HG03066 (cell line): ENCODE measurements around the gene TRRAP.

Experiments
- ATAC-seq: cut with Tn5 transposase; IDR thresholded peaks from one replicate; pipeline ENCODE4 v1.9.1; 2021; ENCODE audit warnings: low read depth; ENCODE audit not compliant: unreplicated experiment

The TRRAP gene

DNA sequence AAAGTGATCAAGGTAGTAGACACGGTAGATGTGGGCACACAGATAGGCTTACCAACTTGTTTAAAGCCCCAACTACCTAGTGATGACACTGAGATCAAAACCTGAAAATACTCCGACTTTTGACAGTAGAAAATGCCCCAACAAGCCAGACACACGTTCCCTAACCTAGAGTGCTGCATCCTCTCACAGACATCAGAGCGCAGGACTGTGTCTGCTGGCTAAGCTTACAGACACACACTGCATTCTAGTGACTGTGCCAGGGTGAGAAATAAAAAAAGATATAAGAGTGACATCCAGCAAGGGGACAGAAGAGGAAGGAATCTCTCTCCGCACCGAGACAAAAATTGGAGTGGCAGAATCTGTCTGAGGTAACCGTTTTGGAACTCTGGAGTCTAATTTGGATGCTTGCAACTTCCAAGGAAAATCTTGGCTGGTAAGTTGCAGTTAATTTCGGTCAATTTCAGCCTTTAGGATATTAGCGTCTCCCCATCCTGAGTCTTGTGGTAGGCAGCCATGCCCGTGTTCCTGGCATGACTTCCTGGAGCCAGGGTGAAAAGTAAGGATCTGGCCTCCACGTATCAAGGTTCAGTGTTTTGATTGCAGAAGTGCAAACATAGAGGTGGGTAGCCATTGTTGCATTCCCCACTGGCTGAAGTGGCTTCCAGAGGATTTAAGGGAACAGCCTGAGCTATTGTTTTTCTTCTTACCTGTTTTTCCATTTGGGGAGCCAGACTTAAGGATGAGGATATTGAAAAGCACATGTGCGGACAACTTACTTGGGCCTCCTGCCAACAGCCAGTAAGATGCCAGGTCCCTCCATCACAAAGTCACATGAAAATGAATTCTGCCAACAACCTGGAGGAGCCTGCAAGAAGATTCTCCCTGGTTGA, 141.4 kb downstream of the TRRAP start:
- no peak for ATAC-seq

GRCh38 chr7:99020413-99020715, 142.0 kb downstream of the TRRAP start:
- no peak for ATAC-seq

- ATAC-seq: no peak
These were observed 143.7 kb downstream of the TRRAP start for GRCh38 chr7:99021941-99022560.

DNA sequence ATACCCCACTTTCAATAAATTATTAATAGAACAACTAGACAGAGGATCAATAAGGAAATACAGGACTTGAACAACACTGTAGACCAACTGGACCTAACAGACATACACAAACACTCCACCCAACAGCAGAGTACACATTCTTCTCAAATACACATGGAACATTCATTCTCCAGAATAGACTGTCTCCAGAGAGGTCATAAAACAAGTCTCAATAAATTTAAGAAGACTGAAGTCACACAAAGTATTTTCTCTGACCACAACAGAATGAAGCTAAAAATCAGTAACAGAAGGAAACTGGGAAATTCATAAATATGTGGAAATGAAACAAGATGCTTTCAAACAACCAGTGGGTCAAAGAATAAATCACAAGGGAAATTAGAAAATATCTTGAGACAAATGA, 145.7 kb downstream of the TRRAP start:
- ATAC-seq: no peak

DNA sequence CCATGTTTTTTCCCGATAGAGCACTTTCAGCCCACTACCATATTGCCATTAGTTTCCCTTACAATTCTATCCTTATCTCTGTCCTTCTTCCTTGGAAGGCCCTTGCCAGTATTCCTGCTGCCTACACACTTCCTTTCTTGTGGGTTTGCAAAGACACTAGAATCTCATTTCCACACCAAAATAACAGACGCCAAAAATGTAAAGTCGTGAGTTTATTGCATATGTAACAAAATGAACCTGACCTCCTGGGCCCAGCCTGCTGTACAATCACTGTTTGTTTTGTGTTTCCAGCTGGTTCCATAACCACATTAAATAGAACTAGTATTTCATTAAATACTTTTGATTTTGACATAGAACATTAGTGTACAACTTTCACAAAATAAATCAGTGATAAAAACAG, 148.9 kb downstream of the TRRAP start:
- ATAC-seq: no peak

- ATAC-seq: no peak
These were observed 149.5 kb downstream of the TRRAP start for GRCh38 chr7:99027841-99028240.

DNA sequence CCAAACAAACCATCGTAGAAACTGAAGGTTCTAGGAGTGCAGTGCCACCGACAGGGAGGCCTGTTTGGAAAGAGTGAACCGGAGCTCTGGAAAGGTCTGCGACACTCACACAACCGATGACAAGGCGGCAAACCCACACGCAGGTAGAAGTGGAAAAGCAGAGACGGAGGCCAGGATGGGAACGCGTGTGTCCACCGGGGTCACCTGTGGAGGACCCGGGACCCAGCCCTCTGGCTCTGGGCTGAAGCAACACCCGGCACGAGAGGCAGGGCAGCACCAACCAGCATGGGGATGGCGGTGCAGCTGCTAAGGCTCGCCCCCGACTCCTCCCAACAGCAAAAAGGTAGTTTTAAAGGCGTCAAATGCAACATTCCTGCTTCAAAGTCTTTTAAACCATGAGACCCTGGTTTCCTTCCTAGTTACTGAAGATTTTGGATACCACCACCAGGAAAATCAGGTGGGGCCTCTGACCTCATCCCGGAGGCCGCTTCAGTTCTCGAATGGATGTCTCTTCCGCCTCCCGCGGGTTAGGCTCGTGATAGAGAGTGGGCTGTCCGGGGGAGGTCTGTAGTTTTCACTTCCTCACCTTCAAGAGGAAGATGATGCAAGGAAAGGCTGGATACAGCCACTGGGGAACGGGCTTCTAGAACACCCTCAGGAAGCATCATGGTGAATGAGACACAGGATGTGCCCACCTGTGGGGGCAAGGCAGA, 150.1 kb downstream of the TRRAP start:
- no peak for ATAC-seq

GRCh38 chr7:99029466-99030435, 151.4 kb downstream of the TRRAP start:
- ATAC-seq: no peak

- ATAC-seq: no peak
These were observed 152.1 kb downstream of the TRRAP start for GRCh38 chr7:99030457-99030856.

DNA sequence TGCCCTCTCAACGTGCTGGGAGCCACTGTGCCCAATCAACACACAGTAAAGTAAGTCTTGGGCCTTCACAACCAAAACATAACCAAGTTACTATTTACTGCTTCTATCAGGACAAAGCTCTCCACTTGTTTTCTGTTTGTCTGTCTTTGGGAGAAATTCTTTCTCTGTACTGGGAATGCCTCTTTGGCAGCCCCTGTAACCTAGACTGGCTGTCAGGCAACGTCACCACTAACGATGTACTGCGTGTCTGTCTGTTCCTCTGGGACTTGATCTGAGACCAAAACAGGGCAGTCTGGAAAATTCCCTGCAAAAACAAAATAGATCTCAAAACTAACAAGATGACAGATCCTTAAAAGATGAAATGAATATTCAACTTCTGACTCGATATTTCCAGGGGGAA, 152.6 kb downstream of the TRRAP start:
- ATAC-seq: no peak

GRCh38 chr7:99031496-99031895, 153.2 kb downstream of the TRRAP start:
- no peak for ATAC-seq

- no peak for ATAC-seq
These were observed 154.6 kb downstream of the TRRAP start for GRCh38 chr7:99032928-99033327.

DNA sequence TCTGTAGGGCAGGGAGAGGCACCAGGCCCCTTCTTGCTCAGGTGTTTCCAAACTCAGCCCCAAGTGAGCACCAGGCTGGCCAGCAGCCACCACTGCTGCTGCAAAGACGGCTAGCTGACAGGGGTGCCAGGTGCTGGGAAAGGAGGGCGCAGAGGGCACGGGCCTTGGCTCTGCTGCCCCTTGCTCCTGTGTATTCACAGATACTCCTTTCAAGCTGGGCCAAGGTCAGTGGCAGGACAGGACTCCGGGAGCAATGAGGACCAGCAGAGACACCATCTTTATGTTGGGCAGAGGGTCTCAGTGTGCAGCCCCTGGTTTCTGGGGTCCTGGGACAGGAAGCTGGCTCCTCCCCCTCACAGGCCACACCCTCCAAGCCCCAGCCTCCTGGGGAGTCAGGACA, 155.4 kb downstream of the TRRAP start:
- ATAC-seq: no peak

GRCh38 chr7:99034932-99035722, 156.8 kb downstream of the TRRAP start:
- ATAC-seq: no peak

DNA sequence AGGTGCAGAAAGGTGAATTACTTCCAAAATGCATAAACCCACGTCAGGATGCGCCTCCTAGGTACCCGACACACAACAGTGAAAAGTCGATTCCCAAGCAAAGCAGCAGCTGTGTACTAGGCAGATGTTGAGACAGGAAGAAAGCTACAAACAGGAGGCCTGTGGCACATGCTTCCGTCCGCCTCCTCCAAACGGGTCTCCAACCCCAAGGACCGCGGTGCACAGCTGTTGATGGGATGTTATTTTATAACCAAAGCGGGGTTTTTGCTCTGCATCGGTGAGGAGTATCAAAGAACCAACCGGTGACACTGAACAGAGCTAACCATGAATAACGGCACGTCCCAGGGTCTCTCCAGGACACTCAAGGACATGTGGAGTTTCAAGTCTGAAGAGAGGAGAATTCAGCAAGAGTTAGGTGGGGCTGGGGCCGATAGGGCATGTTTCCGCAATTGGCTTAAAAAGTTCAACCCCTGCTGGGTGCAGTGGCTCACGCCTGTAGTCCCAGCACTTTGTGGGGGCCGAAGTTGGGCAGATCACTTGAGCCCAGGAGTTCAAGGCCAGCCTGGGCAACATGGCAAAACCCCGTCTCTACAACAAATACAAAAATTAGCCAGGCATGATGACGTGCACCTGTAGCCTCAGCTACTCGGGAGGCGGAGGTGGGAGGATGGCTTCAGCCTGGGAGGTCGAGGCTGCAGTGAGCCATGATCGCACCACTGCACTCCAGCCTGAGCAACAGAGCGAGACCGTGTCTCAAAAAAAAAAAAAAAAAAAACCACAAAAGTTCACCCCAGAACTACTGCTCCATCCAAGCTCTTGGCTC, 157.6 kb downstream of the TRRAP start:
- no peak for ATAC-seq

- ATAC-seq: no peak
These were observed 158.3 kb downstream of the TRRAP start for GRCh38 chr7:99036546-99037111.

GRCh38 chr7:99037327-99037940, 159.1 kb downstream of the TRRAP start:
- no peak for ATAC-seq
